GM21528 (cell line): Measurements from ENCODE around the gene ITM2C.

Experiments used
- ATAC-seq: cut with Tn5 transposase; IDR thresholded peaks from one replicate; pipeline ENCODE4 v1.9.1; 2021; ENCODE audit warnings: mild to moderate bottlenecking, moderate library complexity; ENCODE audit not compliant: unreplicated experiment, low FRiP score

The ITM2C gene

DNA sequence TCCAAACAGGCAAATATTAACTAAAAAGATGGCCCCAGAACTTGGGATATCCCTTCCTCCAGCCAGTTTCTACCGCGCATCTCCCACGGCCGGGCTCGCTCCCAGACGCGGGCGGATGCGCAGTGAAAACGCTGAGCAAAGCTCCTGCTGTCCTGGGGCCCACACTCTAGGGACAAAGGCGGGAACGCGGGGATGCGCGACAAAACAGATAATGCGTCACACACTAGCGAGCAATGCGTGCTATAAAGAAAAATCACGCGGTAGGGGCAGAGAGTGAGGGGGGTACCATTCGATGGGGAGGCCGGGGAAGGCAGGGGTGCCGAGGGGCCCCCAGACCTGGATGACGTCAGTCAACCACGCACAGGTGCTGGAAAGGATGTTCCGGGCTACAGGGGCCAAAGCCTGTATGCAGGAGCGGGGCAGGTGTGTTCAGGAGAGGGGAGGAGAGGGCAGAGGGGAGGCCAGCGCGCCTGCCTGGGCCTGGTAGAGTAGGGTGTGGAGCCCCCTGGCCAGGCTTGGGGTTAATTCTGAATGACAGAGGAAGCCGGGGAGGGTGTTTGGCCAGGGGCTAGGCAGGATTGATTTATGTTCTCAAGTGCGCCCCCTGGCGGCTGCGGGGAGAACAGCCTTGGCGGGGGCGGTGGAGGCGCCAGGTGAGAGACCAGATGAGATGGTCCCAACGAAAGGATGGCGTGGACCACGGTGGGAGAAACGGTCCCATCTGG lies 14.9 kb upstream of the ITM2C start:
- ATAC-seq = no peak

DNA sequence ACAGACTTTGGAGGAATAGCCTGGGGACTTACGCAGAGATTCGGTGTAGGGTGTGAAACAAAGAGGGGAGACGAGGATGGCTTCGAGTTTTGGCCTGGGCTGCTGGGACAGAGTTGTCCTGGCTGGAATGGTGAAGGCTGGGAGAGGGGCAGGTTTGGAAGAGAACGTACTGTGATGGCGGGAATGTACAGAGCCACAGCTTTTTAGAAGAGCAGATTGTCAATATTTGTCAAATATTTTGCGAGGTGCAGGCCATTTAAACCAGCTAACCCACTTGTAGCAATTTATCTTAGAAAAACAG lies 14.4 kb upstream of the ITM2C start:
- ATAC-seq = no peak

DNA sequence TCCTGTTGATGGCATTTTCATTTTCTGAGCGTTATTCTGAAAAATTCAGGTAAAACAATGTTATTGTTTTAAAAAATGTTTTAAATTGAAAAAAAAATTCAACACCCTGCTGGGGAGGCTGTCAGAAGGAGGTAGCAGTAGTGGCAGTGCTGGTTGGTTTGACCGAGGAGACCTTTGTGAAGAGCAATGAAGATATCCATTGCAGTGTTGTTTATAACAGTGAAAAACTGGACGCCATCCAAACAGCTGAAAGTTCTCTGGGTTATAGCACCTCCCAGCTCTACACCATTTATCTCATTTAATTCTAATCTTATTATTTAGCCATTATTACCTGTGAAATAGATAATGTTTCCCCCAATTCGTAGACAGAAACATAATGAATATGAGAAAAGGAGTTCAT lies 12.6 kb upstream of the ITM2C start:
- ATAC-seq = no peak

DNA sequence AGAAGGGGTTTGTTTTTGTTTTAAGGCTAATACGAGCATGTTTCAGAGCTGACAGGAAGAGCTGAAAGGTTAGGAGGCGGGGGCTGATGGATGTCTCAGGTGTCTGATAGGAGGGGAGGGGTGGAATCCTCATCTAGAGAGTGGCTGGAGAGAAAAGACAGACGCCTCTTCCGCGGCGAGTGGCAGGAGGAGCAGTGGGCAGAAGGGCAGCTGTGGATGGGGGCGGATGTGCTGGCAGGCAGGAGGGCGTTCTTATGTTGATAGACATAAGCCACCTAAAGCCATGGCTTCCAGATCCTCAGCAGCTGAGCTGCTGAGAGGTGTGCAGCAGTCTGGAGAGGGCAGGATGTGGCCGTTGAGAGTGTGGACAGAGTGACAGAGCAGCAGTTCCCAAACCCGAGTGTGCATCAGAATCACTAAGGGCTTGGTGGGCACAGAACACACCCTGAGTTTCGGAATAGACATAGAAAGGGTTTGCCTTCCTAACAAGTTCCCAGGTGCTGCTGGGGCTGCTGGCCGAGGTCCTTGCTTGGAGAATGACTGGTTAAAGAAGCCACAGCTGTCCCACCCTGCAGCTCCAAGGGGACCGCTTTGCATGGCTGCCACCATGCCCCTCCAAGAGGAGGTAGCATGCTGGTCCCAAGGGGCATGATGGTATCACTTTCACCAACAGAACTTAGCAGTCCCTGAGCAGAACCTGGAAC lies 3.0 kb upstream of the ITM2C start:
- no peak for ATAC-seq

DNA sequence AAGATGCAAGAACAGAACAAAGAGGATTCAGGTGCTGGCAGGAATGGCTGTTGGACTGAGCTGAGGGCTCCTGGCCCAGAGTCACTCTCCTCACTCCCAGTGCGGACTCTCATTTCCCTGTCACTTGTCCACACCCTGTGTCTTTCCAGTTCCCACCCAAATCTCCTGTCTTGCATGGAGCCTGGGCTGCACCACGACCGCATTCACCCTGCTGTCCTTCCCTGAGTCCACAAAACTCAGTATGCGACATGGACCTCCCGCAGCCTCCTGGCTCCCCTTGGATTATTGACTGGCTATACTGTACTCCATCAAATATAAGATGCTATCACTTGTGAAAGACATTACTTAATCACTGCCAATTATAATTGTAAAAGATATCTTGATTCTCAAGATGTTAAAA lies 2.5 kb upstream of the ITM2C start:
- no peak for ATAC-seq

DNA sequence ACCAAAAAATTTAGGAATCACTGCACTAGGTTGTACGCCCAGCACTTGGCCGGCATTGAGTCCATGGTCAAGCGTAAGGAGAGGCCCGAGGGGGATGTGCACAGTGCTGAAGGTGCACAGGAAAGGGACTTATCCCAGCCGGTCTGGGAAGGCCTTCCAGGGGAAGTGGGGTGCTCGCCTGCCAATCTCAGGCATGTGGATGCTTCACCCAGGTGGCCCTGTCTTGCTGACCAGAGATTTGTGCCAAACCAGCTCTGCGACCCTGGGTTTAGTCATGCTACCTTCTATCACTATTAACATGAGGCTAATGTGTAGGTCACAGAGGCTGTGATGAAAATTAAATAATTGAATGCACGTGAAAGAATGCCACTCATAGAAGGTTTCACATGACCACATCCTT lies 1.7 kb upstream of the ITM2C start:
- ATAC-seq = no peak

DNA sequence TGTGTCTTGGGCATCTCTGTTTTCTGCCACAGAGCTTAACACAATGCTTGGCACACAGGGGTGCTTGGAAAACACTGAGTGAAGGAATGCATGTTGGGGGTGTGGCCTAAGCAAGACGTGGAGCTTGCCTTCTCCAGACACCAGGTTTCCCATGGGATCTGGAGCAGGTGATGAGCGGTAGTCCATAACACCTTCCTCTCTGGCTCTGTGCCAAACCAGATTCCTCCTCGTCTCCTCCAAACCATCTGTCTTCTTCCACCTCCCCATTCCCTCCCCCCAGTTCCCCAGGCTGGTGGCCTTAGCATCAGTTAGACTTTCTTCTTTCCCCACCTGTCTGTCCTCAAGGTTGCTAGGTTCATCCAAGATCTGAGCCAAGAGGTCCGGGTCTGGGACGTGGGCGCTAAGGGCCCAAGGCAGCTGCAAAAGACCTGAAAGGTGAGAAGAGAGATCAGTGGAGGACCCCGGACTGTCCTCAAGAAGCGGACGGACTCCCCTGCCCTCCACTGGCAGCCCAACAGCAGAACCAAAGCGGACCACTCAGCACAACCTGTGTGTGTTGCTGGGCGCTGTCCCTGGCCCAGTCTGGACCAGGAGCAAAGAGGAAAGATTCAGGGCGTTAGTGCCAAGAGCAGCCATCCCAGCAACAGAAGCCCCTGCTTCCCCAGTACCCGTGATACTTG lies 1.2 kb upstream of the ITM2C start:
- no peak for ATAC-seq

DNA sequence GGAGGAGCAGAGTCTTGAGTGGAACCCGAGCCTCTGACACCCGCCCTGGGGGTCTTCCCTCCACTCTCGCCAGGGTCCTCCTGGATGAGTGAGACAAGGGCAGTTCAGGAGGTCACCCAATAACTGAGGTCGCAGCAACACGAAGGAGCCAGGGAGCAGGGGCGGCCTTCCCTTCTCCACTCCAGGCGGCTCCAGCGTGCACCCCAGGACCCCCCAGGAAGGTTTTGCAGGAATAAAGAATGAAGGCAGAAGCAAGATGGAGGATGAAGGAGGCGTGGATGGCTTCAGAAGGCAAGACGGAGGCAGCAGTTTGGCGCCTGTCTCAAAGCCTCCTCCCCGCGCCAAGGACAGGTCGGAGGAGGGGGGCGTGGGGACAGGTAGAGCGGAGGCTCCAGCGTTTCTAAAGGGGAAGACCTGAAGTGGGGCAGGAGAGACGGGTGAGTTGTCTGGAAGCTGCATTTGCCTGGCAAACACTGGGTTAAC lies 579 bp upstream of the ITM2C start:
- no peak for ATAC-seq

DNA sequence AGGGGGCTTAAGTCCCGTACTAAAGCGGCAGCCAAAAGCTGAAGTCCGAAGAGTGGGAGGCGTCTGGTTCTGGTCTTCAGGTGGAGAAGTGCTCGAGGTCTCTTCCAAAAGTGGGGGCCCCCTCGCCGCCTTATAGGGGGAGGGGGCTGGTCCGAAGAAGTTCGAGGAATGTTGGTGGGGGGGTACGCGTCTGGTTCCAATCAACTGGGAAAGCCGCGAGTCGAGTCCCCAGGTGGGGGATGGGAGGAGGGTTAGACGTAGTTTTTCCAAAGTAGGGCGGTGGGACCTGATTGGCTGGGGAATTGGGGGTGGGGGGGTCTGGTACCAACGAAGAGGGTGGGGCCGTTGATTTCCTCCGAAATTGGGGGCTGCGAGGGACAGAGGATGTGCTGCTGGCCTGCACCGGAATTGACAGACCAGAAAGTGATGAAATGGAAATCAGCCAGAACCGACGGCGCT lies 594 bp downstream of the ITM2C start:
- ATAC-seq = no peak

DNA sequence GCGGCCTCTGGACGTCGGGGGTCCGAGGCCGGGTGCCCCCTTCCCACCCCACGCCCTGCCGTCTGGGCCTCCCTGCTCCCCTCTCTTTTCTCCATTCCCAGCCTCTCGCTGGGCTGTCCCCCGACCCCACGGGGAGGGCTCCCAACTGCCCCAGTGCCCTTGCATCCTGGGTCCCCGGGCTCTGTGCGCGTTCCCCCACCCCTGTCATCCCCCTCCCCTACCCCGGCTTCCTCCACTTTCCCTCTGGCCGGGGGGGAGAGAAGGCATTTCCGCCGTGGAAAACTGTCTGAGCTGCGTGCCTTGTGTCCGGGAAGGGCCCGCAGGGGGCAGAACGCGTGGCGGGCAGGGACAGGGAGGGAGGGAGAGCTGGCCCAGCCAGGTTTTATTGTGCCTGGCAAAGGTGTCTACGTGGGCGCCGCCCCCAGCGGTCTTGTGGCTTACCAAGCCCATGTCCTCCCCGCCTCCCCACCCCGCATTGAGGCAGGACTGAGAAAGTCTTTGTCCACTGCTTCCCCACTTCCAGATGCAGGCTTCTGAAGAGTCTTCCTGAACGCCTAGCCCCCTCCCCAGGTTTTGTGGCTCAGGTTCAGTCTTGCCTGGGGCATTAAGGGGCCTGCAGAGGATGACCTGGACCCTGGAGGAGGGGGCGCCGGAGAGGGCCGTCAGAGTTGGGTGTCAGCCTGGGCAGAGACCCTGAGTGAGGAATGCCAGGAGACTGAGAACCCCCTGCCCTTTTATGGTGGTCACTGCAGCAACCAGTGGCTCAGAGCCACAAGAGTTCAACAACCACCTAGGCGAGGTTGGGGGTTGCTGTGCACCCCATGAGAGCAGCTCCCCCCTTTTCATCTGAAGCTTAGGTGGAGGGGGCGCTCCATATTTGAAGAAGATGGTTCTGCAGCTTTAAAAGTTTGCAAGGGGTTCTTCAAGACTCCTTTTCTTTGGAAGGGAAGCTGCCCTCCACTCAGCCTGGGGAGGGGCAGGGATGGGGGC lies 1.3 kb downstream of the ITM2C start:
- no peak for ATAC-seq

DNA sequence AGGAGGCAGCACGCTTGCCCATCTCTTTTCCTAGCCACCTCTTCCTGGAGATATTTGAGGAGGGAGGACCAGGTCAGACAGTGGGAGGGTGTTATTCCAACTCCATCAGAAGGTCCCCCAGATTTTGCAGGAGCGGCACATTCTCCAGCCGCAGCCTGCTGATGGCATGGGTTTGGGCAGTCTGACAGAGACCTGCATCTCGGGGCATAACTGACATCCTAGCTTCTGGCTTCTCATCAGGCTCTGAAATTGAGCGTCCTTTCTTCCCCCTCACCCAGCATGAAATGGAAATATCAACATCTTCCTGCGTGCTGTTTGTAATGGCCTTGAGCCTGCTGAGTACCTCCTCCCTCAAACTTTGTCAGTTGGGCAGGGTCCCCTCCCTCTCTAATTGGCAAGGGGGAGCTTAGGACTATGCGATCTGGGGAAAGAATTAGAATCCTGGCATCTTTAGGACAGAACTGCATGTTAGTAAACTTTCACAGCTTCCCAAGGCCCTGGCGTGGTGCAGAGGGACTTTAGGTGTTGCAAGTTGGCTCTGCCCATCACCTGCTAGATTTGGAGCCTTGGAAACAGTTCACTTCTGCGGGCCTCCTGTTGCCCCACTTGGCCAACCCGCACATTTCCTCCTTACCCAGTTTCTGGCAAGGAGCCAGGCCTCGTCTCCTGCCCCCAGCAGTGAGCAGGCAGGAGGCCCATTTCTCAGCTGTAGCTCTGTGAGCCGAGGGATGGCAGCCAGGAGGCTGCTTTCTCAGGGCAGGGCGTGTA lies 2.2 kb downstream of the ITM2C start:
- ATAC-seq = no peak

DNA sequence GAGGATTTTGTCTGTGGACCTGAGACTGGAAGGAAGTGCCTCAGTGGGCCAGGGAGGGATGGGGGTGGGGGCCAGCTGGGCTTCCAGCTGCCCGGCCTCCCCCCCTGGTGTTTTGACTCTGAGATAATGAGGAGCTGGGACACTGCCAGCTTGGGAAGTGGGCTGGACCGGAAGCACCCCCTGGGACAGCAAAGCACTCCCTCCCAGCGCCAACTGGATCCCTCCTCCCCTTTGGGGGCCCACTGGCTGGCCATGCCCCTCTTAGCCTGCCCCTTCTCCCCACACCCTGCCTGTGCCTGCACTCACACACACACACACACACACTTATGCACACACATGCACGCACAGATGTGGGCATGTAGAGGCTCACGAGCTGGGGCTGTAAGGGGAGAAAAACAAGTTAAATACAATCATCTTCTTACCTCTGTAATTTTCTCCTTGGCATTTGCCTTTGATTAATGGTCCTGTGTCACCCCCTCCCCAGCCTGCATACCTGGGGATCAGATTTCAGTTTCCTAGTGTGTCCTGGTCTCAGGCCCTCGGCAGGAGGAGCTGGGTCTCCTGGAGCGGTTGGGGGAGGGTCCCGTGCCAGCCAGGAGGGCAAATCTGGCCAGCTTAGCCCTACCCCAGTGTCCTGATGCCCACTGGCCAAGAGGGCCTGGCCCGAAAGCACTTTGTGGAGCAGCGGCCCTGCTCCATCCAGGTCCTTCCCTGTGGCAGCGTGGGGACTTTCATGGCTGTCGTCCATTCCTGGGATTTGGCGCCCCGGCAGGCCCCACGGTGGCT lies 3.6 kb downstream of the ITM2C start:
- no peak for ATAC-seq

DNA sequence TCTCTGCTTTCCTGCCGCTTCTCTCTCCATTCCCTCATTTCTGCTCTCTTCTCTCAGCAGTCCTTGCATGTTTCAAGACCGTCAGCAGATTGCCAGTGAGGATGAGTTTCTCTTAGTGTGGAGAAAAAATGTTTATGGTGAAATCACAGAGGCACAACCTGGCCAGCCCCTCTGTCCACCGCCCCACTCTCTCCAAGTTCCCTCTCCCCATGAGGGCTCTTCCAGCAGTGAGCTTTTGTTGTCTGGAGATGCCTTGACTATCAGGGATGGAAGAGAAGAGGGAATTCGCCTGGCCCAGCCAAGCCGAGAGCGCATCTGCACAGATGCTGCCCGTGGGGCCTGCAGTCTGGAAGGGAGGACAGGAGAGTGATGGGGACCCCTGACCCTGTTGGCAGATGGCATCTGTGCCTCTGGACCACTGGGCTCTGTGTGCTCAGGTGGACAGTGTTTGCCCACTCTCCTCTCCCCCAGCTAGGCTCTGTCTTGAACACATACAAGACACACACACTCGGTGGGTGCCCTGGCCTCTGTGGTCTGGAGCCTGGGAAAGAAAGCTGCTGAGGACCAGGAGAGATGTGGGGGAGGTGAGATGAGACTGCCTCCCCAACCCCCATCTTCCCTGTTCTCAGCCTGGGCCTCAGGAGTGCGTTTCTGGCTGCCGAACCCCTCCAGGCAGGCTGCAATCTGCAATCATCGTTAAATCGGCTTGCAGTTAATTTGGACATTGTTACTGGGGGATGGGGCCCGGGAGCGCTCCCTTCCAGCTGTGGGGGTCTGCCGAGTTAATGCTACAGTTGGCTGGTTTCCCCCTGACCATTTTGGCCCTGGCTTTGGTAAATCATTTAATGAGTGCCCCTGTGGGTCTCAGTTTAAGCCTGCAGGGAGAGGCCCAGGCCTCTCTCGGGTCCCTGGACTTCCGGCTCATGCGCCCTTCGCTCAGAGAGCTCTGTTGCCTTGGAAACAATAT lies 4.5 kb downstream of the ITM2C start:
- no peak for ATAC-seq

DNA sequence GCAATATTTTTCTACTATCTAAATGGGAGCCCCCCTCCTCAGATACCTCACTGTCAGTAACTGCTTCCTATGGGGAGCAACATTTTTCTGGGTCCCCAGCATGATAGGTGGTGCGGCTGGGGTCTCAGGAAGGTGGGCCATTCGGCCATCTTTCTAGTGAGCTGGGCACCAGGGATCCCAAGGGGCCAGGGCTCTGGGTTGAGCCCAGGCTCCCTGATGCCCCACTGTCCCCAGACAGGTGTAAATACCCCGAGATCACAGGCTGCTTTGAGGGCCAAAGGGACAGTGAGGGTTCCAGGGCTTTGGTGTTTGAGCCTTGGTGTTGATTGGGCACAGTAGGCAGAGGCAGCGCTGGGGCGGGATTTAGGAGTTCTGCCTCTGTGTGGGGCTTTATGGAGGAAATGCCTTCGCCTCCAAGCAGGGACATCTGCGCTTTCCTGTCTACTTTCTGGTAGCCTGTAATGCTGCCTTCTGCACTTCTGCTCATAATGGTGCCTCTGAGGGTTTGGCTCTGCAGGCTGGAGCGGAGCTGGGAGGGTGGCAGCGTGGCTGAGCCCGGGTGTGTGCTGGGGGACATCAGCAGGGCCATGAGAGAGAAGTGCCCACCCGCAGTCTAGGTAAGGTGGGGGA lies 5.3 kb downstream of the ITM2C start:
- ATAC-seq = no peak

DNA sequence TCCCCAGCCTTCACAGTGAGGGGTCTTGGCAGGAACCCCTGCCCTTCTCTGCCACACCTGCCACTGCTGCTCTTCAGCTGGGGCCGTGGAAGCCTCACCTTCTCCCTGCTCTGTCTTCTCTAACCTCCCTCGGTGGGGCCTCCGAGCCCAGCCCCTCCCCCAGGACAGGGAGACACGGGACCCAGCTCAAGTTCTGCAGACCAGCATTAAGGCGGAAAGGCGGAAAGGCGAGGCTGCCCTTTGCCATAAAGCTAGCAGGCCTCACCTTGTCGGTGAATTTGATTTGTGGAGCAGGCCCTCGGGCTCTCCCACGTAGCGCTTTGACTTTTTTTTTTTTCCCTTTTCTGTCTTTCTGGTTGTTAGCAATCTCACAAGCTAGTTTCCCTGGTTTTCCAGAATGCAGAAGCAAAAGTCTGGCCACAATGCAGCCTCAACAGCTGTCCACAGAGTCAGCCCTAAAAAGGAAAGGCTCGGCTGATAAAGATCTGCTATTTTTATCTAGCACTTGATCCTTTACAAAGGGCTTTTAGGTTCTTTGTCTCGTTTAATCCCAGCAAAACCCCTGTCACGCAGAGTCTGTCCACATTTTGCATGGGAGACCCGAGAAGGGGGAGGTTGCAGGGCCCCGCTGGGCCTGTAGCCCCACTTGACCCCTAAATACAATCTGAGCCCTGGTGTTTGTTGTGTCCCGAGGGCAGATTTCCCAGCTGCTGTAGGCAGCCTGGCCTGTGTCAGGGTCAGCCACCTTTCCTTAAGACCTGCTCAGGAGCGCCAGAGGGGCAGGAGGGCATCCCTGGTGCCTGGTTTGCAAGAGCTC lies 6.0 kb downstream of the ITM2C start:
- ATAC-seq = no peak

DNA sequence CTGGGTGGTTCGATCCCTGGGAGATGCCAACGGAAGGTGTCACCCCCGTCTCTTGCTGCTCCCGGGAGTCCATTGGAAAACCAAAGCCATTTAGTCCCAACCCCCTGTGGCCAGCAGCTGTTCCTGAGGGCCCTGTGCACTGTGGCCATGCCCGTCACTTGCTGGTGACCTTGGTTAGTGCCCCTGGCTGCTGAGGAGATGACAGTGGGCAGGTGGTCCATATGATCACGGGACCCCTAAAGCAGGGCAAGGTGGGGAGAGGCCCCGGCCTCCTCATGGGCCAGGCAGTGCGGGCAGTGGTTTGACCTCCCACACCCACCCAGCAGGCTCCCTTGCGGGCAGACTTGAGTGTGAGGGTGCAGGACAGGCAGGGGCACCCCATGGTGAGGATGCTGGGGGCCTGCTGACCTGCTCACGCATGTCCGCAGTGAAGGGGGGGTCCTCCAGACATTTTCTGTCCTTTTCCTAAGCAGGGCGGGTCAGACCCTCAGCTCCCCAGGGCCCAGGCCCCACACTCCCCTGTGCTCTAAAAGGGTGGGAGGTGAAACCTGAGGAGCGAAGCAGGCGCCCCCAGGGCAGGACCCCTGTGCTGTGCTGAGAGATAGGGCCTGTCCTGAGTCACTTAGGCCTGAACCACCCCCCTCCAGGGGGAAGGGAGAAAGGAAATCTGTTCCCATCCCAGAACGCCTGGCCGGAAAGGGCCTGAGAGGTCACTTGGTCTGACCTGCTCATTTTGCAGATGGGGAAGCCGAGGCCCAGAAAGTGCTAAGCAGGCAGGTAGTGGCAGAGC lies 6.8 kb downstream of the ITM2C start:
- no peak for ATAC-seq
